Testis (tissue), 3 donors: Measurements from ENCODE around the gene OPALIN. TPM values are rescaled to one million over a fixed set of nuclear protein-coding genes. Genes with fewer than 3 reads are reported as not detected.
"Not testable (repeated sequence)": the region's sequence is repeated elsewhere in the genome, so short reads cannot be mapped to it uniquely, and the experiment has no call there.

Experiments
- DNase-seq: peaks from one replicate; pipeline ENCODE4 v3.0.0-alpha.2; 2019
- H3K27ac ChIP-seq, 2 donors: fragments of 200-600 bp; sonication (generic); one replicate each; pipeline ENCODE4 v1.5.1; 2019
- H3K27me3 ChIP-seq: fragments of 200-600 bp; sonication (generic); one replicate; pipeline ENCODE4 v1.5.1; 2019
- H3K36me3 ChIP-seq: fragments of 200-600 bp; sonication (generic); one replicate; pipeline ENCODE4 v1.5.1; 2017; ENCODE audit warnings: low read depth; ENCODE audit errors: missing control alignments
- H3K4me1 ChIP-seq: fragments of 200-600 bp; sonication (generic); one replicate; pipeline ENCODE4 v1.5.1; 2019
- H3K4me3 ChIP-seq, 2 donors: fragments of 200-600 bp; sonication (generic); one replicate each; pipeline ENCODE4 v1.5.1; 2017 to 2019
- H3K9me3 ChIP-seq: fragments of 200-600 bp; sonication (generic); one replicate; pipeline ENCODE4 v1.5.1; 2017
- POLR2A ChIP-seq: fragments of 450-650 bp; IDR thresholded peaks from one replicate; pipeline ENCODE4 v1.6.1; 2017; ENCODE audit warnings: antibody characterized with exemption, mild to moderate bottlenecking, moderate library complexity
- WGBS, 2 donors: methylation state at CpG; one replicate each; pipeline ENCODE4 v1.1.5; 2018; 5-methylcytosine and 5-hydroxymethylcytosine counted together
- intact Hi-C: fragments of 100-400 bp; cut with DNase I; formaldehyde crosslinking; loops from one replicate; pipeline ENCODE4 v1.15.1; 2023; ENCODE audit warnings: low total_unique reads
- polyA plus RNA-seq: library from polyadenylated mRNA; stranded (reverse); fragments of 350-450 nt; fragmentation: Illumina TruSeq; extraction: RNeasy Lipid Tissue Mini Kit (QIAGEN cat#74804); gene quantifications from one replicate; pipeline ENCODE4 v1.2.3, GENCODE V29; 2014; ENCODE audit warnings: low read depth, low replicate concordance; ENCODE audit not compliant: insufficient read depth
- total RNA-seq, 2 donors: library from RNA; depleted of rRNA; stranded (reverse); fragments of >200 nt; gene quantifications; one replicate each; pipeline ENCODE4 v1.2.3, GENCODE V29; 2016
- TF ChIP-seq, protein P1 (sequence below), 3 experiments: fragments of 450-650 bp in 2 of 3; fragments of 200-600 bp in 1 of 3; sonication (generic) in 1 of 3; IDR thresholded peaks; one replicate each; pipeline ENCODE4 v1.5.1; 2016 to 2019; ENCODE audit warnings: antibody characterized with exemption in 3 of 3, mild to moderate bottlenecking in 2 of 3, moderate library complexity in 1 of 3

OPALIN gene
- total and polyA plus RNA-seq, 3 donors from 2014 or later, result not detected

DNA sequence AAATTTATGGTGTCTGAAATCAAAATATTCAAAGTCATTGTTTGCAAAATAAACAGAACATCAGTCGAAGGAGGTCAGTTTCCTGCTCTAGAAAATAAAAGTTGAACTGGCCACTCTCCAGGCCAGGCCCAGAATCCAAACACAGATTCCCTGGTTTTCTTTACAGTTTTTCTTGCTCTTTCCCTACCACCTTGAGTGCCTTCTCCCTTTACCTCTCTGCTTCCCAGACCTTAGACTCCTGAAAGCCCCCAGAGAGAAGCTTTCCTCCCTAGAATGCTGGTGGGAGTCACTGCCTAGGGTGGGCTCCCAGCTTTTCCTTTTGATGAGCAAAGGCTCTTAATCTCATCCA is 48.5 kb downstream of the OPALIN start:
- Histone ChIP-seq H3K9me3 (no peaks in the 10 kb centered on the region), H3K27me3 (no peaks in the 10 kb centered on the region), H3K36me3 (no peaks in the 10 kb centered on the region), H3K27ac (no peak overlapping the region), H3K4me1 (no peaks in the 10 kb centered on the region), H3K4me3 (no peak overlapping the region)
- TF ChIP-seq, protein P1, sequence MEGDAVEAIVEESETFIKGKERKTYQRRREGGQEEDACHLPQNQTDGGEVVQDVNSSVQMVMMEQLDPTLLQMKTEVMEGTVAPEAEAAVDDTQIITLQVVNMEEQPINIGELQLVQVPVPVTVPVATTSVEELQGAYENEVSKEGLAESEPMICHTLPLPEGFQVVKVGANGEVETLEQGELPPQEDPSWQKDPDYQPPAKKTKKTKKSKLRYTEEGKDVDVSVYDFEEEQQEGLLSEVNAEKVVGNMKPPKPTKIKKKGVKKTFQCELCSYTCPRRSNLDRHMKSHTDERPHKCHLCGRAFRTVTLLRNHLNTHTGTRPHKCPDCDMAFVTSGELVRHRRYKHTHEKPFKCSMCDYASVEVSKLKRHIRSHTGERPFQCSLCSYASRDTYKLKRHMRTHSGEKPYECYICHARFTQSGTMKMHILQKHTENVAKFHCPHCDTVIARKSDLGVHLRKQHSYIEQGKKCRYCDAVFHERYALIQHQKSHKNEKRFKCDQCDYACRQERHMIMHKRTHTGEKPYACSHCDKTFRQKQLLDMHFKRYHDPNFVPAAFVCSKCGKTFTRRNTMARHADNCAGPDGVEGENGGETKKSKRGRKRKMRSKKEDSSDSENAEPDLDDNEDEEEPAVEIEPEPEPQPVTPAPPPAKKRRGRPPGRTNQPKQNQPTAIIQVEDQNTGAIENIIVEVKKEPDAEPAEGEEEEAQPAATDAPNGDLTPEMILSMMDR (IDR thresholded peaks at IDR 0.05), result no peak
- TF ChIP-seq POLR2A, result no peak
- intact Hi-C loops, result no loop called here
- no peak for DNase-seq
- 40 to 54% methylated on average over 1 of the region's 1 CpG for WGBS, 2 donors

DNA sequence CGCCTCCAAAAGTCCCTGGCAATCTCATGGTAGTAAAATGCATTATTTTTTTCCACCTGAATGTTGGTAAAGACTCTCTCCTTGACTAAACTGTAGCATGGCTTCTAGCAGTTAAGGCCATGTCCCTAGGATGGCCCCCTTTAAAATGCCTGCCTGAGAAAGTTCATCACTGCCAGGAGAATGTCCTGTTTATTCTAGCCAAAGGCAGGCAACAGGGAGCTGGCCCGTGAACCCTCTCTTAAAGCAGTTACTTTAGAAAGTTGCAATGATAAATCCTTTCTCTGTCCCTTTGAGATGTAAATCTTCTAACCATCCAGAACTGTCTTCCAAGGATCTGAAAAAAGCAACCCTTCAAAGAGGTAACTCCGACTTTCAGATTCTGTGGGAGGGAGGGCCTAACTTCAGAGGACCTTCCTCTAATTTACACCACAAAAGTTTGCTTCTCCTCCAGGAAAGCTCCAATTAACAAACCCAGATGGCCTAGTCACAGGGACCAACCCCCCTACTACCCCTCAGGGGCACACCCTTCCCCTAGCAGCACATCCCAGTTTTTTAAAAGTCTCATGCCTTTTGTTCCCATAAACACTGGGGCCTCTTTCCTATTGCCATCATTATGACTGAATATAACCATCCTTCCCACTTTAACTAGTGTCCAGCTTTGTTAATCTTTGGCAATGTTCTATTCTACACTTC is 49.0 kb downstream of the OPALIN start:
- no peaks in the 10 kb centered on the region for H3K36me3 ChIP-seq
- WGBS, 2 donors, result 60 to 62% methylated on average over 3 of the region's 3 CpGs
- TF ChIP-seq, protein P1 (IDR thresholded peaks at IDR 0.05), result no peak
- TF ChIP-seq POLR2A, result no peak
- H3K27ac ChIP-seq, result no peak overlapping the region
- H3K4me1 ChIP-seq, result no peaks in the 10 kb centered on the region
- no peak overlapping the region for H3K4me3 ChIP-seq
- intact Hi-C loops, result no loop called here
- no peaks in the 10 kb centered on the region for H3K9me3 ChIP-seq
- no peak for DNase-seq
- H3K27me3 ChIP-seq, result no peaks in the 10 kb centered on the region

GRCh38 chr10:96308854-96309253 is 49.9 kb downstream of the OPALIN start:
- H3K27me3 ChIP-seq, DNase-seq, H3K36me3 ChIP-seq, H3K4me1 ChIP-seq, H3K27ac ChIP-seq, H3K9me3 ChIP-seq, H3K4me3 ChIP-seq, intact Hi-C loops: not testable (repeated sequence)
- 72 to 79% methylated on average over 4 of the region's 4 CpGs for WGBS, 2 donors

DNA sequence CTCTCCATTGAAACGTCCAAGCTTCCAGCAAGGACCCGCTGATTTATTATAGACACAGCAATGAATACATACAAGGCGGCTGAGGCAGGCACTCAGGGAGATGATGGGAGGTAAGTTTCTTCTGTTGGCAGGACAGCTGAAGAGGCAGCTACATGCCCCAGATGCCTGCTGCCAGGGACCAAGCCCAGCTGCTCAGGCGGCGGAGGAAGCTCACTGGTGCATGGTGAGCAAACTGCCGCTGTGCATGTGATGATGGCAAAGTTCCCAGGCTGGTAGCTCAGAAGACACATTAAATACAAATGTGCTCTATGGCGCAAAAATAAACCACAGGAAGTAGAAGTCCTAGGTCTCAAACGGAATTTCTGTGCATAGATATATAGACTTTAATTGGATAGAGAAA is 52.3 kb downstream of the OPALIN start:
- WGBS, 2 donors, result 70 to 76% methylated on average over 8 of the region's 8 CpGs
- Histone ChIP-seq H3K4me1 (no peaks in the 10 kb centered on the region), H3K27me3 (no peaks in the 10 kb centered on the region), H3K4me3 (no peak overlapping the region), H3K27ac (no peak overlapping the region), H3K36me3 (no peaks in the 10 kb centered on the region), H3K9me3 (no peaks in the 10 kb centered on the region)
- intact Hi-C loops, result no loop called here
- DNase-seq, result peak; percentile 27
- TF ChIP-seq, protein P1 (IDR thresholded peaks at IDR 0.05), result no peak
- TF ChIP-seq POLR2A, result no peak

DNA sequence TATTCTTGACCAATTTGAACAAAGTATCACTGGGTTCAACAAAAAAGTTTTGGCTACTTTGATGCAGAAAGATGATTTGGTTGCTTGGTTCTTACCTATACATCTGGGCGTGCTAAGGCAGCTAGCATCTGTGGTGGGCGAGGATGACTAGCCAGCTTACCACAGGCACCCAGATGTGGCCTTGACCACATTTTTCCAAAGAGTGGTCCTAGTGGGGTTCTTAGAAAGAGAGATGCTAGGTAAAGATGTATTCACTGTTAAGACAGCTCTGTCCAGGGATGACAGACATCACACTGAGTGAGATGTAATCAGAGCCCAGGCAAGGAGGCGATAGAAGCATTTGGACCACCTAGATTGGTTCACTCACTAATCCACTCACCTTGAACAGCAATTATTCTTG is 53.8 kb downstream of the OPALIN start:
- WGBS, 2 donors, result 85 to 91% methylated on average over 2 to 3 of the region's 3 CpGs

More for the DNA sequence above, 53.8 kb downstream of the OPALIN start:
- Histone ChIP-seq H3K36me3 (no peaks in the 10 kb centered on the region), H3K4me1 (no peaks in the 10 kb centered on the region), H3K27me3 (no peaks in the 10 kb centered on the region), H3K9me3 (no peaks in the 10 kb centered on the region), H3K27ac (no peak overlapping the region), H3K4me3 (no peak overlapping the region)
- no peak for DNase-seq
- intact Hi-C loops, result no loop called here
- TF ChIP-seq, protein P1 (IDR thresholded peaks at IDR 0.05), result no peak
- no peak for TF ChIP-seq POLR2A
